Activated CD4-positive, CD25-positive, alpha-beta regulatory T cell treated with anti-CD3 and anti-CD28 coated beads, Interleukin-2, amount 50 U/mL, for 16 hours (primary cell): ENCODE results near the gene PLA2R1.

ENCODE experiments used
- DNase-seq: peaks from one replicate; pipeline ENCODE4 v3.0.0-alpha.2; 2020; ENCODE audit warnings: low read depth, low spot score

The PLA2R1 gene

GRCh38 chr2:159895258-159896065 lies 167.0 kb downstream of the PLA2R1 start:
- no peak for DNase-seq

GRCh38 chr2:159894145-159894838 lies 168.1 kb downstream of the PLA2R1 start:
- DNase-seq, result no peak

- DNase-seq, result no peak
Observed at GRCh38 chr2:159892990-159893810, 169.2 kb downstream of the PLA2R1 start.

GRCh38 chr2:159891917-159892730 lies 170.3 kb downstream of the PLA2R1 start:
- no peak for DNase-seq

GRCh38 chr2:159891267-159891588 lies 171.2 kb downstream of the PLA2R1 start:
- no peak for DNase-seq

GRCh38 chr2:159890551-159891266 lies 171.7 kb downstream of the PLA2R1 start:
- no peak for DNase-seq

GRCh38 chr2:159882130-159882745 lies 180.2 kb downstream of the PLA2R1 start:
- DNase-seq, result no peak
